ENCODE data around the gene EPHB1. TPM values are rescaled to one million over a fixed set of nuclear protein-coding genes. Genes with fewer than 3 reads are reported as not detected.
A peak's percentile ranks its signal among the peaks of the same experiment; 100 is the strongest.

Gene EPHB1
- total RNA-seq, result 1 to 10 TPM in 2 of 4 donors, under 1 TPM in 2; 0.74 to 2.2 (median 1.1) TPM

DNA sequence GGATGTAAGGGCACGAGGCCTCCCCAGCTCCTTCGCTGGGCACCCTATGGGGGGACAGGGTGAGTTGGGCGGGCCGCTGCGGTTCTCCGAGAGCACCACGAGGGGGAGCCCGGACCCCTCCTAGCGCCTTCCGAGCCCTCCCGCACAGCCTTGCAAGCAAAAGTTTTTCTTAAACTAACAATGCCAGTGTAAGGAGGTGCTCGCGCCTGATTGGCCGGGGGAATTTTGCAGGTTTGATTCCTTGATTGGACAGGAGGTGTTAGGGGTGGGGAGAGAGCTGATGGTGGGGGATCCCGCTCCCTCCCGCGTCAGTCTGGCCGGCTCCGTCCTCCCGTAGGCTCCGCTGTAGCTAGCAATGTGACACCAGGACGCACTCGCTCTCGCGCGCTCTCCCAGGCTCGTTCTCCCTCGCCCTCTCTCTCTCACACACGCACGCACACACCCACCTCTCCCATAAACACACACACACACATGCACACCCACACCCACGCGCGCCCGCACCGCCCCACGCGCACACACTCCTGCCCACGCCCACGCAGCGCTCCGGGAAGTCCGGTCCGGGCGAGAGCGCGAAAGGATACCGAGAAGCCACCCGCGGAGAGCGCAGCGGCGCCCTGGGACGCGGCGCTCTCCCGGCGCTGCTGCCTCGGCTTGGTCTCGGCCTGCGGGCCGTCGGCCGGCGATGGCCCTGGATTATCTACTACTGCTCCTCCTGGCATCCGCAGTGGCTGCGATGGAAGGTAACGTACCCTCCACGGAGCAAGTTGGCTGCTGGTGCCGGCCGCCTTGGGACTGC lies at the start of gene EPHB1:
EPHB1 (plus strand) TSS at position 311 of the 796 bp plus-strand sequence.
- peak; percentile 48 for DNase-seq (ENCODE audit: low spot score)
- ATAC-seq (ENCODE audit: low FRiP score), result peak; percentile 90
- TF ChIP-seq, protein P1, sequence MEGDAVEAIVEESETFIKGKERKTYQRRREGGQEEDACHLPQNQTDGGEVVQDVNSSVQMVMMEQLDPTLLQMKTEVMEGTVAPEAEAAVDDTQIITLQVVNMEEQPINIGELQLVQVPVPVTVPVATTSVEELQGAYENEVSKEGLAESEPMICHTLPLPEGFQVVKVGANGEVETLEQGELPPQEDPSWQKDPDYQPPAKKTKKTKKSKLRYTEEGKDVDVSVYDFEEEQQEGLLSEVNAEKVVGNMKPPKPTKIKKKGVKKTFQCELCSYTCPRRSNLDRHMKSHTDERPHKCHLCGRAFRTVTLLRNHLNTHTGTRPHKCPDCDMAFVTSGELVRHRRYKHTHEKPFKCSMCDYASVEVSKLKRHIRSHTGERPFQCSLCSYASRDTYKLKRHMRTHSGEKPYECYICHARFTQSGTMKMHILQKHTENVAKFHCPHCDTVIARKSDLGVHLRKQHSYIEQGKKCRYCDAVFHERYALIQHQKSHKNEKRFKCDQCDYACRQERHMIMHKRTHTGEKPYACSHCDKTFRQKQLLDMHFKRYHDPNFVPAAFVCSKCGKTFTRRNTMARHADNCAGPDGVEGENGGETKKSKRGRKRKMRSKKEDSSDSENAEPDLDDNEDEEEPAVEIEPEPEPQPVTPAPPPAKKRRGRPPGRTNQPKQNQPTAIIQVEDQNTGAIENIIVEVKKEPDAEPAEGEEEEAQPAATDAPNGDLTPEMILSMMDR (IDR thresholded peaks at IDR 0.05), result peak in 2 of 3 donors; percentile 25 to 32

DNA sequence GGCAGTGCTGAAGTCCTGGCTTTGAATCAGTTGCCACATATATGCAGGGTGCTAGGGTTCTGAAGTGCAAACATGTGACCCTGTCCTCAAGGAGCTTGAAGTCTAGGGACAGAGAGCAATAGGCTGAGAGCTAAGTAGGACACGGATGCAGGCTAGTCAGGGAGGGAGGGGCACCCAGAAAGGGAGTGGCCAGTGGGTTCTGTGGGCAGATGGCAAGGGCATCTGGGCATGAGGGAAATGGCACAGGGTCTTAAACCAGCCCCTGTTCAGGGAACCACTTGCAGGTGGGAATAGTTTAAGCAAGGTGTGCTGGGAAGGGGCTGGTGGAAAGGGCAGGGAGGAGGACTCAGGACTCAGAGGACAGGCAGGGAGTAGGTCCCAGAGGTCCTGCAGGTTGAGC lies 46.4 kb upstream of the EPHB1 start:
- TF ChIP-seq, protein P1 (IDR thresholded peaks at IDR 0.05), result no peak
- no peak for ATAC-seq (ENCODE audit: low FRiP score)
- no peak for DNase-seq (ENCODE audit: low spot score)

DNA sequence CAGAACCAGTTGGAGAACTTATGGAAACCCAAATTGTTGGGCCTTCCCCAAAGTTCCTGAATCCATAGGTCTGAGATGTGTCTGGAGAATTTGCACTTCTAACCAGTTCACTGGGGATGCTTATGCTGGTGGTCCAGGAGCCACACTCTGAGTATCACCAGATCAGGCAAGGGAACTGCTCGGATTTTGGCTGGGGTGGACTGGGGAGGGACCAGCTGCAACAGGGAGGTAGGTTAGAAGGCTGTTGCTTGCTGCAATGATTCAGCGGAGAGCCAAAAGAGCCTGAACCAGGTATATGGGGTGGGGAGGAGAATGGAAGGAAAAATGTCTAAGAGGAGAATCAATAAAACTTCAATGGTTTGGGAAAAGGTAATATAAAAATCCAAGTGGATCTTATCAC lies 45.9 kb upstream of the EPHB1 start:
- TF ChIP-seq, protein P1 (IDR thresholded peaks at IDR 0.05), result no peak
- ATAC-seq (ENCODE audit: low FRiP score), result no peak
- no peak for DNase-seq (ENCODE audit: low spot score)

DNA sequence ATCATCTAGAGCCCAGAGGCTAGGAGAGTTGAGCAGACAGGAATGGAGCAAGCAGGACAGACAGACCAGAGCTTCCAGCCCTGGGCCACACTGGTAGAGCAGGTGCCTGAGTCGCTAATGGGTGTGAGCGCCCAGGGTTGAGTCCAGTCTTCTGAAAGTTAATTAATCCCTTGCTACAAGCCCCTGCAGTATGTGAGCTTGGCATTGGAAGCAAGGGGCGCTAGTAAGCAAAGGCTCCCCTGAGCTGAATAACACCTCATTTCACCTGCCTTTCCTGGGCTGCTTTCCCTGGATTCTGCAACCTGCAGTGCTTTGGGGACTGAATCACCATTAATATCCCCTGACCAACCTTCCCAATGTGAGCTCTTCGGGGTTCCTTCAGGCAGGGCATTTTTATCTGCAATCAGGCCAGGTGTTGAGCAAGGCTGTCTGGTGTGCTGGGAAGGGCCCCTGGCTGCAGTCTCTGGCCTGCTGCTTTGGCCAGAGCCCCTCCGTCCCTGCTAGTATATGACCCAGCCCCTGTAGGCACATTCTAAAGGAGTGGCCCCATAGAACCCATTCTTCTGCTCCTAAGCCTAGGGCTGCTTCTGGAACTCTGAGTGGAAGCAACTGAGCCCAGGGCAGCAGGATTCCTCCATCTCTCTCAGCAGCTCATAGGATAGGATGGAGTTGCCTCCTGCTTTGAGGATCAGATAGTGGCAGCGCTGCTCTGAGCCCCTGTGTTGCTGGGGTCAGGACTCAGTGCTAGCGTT lies 45.1 kb upstream of the EPHB1 start:
- ATAC-seq (ENCODE audit: low FRiP score) (no peak), DNase-seq (ENCODE audit: low spot score) (no peak)
- TF ChIP-seq, protein P1 (IDR thresholded peaks at IDR 0.05), result no peak

DNA sequence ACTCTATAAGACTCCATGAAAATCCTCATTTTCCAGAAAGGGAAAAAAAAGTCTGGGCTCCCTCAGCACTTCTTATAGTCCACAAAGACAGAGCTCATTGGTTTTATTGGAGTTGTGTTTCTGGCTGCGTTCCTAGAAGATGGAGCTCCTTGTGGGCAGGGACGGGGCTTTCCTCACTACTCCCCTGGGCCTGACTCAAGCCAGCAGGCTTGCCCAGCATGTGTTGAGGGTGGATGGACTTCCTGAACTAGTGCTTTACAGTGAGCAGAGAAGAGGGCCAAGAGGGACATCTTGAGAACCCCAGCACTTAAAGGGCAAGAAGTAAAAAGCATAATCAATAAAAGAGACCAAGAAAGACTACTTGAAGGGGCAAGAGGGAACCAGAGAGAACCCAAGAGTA lies 43.2 kb upstream of the EPHB1 start:
- TF ChIP-seq, protein P1 (IDR thresholded peaks at IDR 0.05), result no peak
- no peak for DNase-seq (ENCODE audit: low spot score)

DNA sequence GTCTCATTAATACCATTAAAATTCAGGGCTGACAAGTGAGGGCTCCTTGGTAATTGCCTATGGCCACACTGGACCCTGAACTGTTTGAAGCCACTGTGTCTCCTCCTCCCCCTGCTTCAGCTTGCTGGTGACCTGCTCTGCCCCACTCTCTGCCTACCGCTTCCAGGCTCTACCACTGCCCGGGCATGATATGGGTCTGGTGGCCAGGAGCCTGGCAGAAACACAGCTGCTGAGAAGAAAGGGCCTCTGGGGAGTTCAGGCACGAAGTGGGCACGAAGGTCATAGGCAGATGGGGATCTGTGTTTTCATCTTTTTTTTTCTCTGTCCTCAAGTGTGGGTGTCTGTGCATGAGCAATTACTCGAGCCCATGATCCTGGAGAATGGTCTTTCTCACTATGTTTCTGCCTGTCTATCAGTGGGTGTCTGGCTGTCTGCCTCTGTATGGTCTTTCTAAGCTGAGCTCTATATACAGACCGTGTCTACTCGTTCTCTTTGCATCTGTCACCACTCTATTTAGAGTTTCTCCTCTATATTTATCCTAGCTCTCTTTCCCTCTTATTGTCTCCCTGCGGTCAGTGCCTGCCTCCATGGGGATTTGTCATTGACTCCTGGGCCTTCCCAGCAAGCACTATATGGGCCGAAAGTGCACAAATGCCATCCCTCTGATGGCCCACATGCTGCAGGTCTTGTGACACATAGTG lies 42.1 kb upstream of the EPHB1 start:
- ATAC-seq (ENCODE audit: low FRiP score) (no peak), DNase-seq (ENCODE audit: low spot score) (no peak)
- TF ChIP-seq, protein P1 (IDR thresholded peaks at IDR 0.05), result no peak

More for the DNA sequence above, 43.2 kb upstream of the EPHB1 start:
- ATAC-seq (ENCODE audit: low FRiP score), result no peak

Measured in omental fat pad (tissue), 4 donors.